Chondrocyte (in vitro differentiated cells): ENCODE data around the gene HRC. TPM values are rescaled to one million over a fixed set of nuclear protein-coding genes. Genes with fewer than 3 reads are reported as not detected.
A peak's percentile ranks its signal among the peaks of the same experiment; 100 is the strongest.
"Not testable (repeated sequence)": the region's sequence is repeated elsewhere in the genome, so short reads cannot be mapped to it uniquely, and the experiment has no call there.

ENCODE experiments used
- DNase-seq: peaks from one replicate; pipeline ENCODE4 v3.0.0; 2021; ENCODE audit warnings: mixed read lengths, low spot score
- H3K27ac Mint-ChIP-seq: one replicate; pipeline ENCODE4 v1.8.0; 2021; ENCODE audit warnings: mild to moderate bottlenecking, moderate library complexity, mixed read lengths; ENCODE audit not compliant: unreplicated experiment
- H3K27me3 Mint-ChIP-seq: 2 replicates; pipeline ENCODE4 v1.8.0; 2021; ENCODE audit warnings: low read depth, mixed read lengths
- H3K36me3 Mint-ChIP-seq: 2 replicates; pipeline ENCODE4 v1.8.0; 2021; ENCODE audit warnings: low read depth, mixed read lengths
- H3K4me1 Mint-ChIP-seq: 2 replicates; pipeline ENCODE4 v1.8.0; 2021; ENCODE audit warnings: low read depth, mild to moderate bottlenecking, mixed read lengths
- H3K4me3 Mint-ChIP-seq: one replicate; pipeline ENCODE4 v1.8.0; 2021; ENCODE audit warnings: mild to moderate bottlenecking, moderate library complexity, mixed read lengths; ENCODE audit not compliant: unreplicated experiment
- H3K9me3 Mint-ChIP-seq: 2 replicates; pipeline ENCODE4 v1.8.0; 2021; ENCODE audit warnings: low read depth, mixed read lengths
- CTCF ChIP-seq: fragments of 200-600 bp; sonication (generic); IDR thresholded peaks from 2 replicates; pipeline ENCODE4 v1.5.0; 2021; ENCODE audit warnings: antibody characterized with exemption, mild to moderate bottlenecking, moderate library complexity
- total RNA-seq: library from RNA; stranded (reverse); gene quantifications from 3 replicates; pipeline ENCODE4 v1.2.1, GENCODE V29; 2021

HRC gene
- total RNA-seq, 1 donor from 2014 or later: not detected

DNA sequence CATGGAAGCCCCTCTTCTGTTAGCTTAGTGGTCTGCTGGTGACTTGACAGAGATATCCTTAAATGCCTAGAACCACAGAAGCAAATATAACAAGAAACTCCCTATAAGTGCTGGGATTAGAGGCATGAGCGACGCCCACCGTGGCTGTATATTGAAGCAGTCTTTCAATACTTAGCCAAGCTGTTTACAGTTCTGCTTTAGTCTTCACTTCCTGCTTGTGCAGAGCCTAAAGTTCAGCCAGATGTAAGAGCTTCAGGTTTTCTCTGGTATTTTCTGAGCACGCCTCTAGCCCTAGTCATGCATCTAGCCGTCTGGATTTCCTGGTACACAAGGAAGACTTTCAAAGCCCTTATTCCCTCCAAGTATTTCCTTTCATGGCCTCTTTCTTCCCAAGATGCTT, 30.9 kb upstream of the HRC start:
- peaks cover 59% of the 10 kb centered on the region for H3K36me3 Mint-ChIP-seq
- H3K27ac Mint-ChIP-seq: no peak overlapping the region
- no peaks in the 10 kb centered on the region for H3K4me1 Mint-ChIP-seq
- peaks cover 8% of the 10 kb centered on the region for H3K9me3 Mint-ChIP-seq
- DNase-seq: peak; percentile 11
- H3K27me3 Mint-ChIP-seq: no peaks in the 10 kb centered on the region
- no peak overlapping the region for H3K4me3 Mint-ChIP-seq
- no peak for TF ChIP-seq CTCF

DNA sequence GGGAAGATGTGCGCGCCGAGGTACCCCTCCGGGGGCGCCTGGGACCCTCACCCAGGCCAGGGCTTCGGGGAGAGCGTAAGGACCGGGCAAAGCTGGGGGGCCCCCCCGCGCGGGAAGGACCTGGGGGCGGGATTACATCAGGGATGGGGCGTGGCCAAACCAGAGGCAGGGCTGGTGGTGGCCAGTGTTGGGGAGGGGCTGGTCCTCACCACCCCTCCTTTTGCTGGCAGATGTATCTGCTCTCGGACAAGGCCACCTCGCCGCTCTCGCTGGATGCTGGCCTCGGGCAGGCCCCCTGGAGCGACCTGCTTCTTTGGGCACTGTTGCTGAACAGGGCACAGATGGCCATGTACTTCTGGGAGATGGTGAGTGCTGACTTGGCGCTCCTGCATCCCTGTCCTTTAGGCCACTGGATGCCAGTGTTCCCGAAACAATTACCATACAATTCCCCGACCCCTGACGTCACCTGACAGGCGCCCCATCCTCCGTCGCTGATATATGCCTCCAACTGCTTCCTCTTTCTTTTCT, 27.7 kb upstream of the HRC start:
- H3K4me3 Mint-ChIP-seq: no peak overlapping the region
- no peaks in the 10 kb centered on the region for H3K4me1 Mint-ChIP-seq
- no peaks in the 10 kb centered on the region for H3K27me3 Mint-ChIP-seq
- no peak overlapping the region for H3K27ac Mint-ChIP-seq
- H3K36me3 Mint-ChIP-seq: peaks cover 43% of the 10 kb centered on the region
- H3K9me3 Mint-ChIP-seq: peaks cover 8% of the 10 kb centered on the region
- TF ChIP-seq CTCF: no peak
- no peak for DNase-seq

DNA sequence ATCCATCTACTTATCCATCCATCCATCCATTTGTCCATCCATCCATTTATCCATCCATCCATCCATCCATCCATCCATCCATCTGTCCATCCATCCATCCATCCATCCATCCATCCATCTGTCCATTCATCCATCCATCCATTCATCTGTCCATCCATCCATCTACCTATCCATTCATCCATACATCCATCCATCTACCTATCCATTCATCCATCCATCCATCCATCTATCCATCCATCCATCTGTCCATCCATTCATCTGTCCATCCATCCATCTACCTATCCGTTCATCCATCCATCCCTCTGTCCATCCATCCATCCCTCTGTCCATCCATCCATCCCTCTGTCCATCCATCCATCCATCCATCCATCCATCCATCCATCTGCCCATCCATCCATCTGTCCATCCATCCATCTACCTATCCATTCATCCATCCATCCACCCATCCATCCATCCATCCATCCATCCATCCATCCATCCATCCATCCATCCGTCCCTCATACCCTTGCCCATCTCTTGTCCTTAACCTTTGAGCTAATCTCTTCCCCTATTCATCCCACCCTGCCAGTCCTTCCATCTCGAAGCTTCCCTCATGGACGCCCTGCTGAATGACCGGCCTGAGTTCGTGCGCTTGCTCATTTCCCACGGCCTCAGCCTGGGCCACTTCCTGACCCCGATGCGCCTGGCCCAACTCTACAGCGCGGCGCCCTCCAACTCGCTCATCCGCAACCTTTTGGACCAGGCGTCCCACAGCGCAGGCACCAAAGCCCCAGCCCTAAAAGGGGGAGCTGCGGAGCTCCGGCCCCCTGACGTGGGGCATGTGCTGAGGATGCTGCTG, 27.0 kb upstream of the HRC start:
- not testable (repeated sequence) for H3K4me3 Mint-ChIP-seq, H3K27me3 Mint-ChIP-seq, H3K9me3 Mint-ChIP-seq, H3K27ac Mint-ChIP-seq, H3K4me1 Mint-ChIP-seq, DNase-seq
- peaks cover 42% of the 10 kb centered on the region for H3K36me3 Mint-ChIP-seq

GRCh38 chr19:49180659-49181058, 25.5 kb upstream of the HRC start:
- H3K4me3 Mint-ChIP-seq: no peak overlapping the region
- no peak overlapping the region for H3K27ac Mint-ChIP-seq
- no peaks in the 10 kb centered on the region for H3K27me3 Mint-ChIP-seq
- no peak for DNase-seq
- peaks cover 8% of the 10 kb centered on the region for H3K9me3 Mint-ChIP-seq
- H3K36me3 Mint-ChIP-seq: peaks cover 42% of the 10 kb centered on the region
- TF ChIP-seq CTCF: no peak
- H3K4me1 Mint-ChIP-seq: peaks cover 4% of the 10 kb centered on the region

DNA sequence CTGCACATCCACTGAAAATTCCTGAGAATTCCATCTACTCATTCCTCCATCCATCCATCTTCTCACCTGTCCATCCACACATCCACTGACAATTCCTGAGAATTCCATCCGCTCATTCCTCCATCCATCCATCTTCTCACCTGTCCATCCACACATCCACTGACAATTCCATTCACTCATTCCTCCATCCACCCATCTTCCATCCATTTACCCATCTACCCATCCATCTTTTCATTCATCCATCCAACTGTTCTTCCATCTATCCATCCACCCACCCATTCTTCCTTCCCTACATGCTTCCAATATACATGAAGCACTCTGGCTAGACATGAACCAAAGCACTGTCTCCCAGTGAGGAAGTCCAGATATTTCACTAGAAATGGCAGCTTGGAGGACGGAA, 18.0 kb upstream of the HRC start:
- Mint-ChIP-seq H3K27ac (no peak overlapping the region), H3K9me3 (no peaks in the 10 kb centered on the region), H3K4me3 (no peak overlapping the region), H3K27me3 (no peaks in the 10 kb centered on the region), H3K4me1 (peaks cover 4% of the 10 kb centered on the region), H3K36me3 (peaks cover 20% of the 10 kb centered on the region)
- no peak for TF ChIP-seq CTCF
- DNase-seq: no peak

- Mint-ChIP-seq H3K27me3 (no peaks in the 10 kb centered on the region), H3K4me1 (peaks cover 7% of the 10 kb centered on the region), H3K36me3 (peaks cover 14% of the 10 kb centered on the region), H3K4me3 (no peak overlapping the region), H3K9me3 (no peaks in the 10 kb centered on the region), H3K27ac (no peak overlapping the region)
- DNase-seq: no peak
- no peak for TF ChIP-seq CTCF
Measured at GRCh38 chr19:49168421-49168820, 13.2 kb upstream of the HRC start.
